HCT116 (cell line): ENCODE data around the gene SPIB.

Experiments
- CBX3 ChIP-seq: IDR thresholded peaks from 2 replicates; pipeline ENCODE4 v1.6.1; 2012; ENCODE audit warnings: low read depth
- CTCF ChIP-seq, 3 experiments: fragments of 200-600 bp in 1 of 3; sonication (generic) in 1 of 3; IDR thresholded peaks in 2 of 3; conservative IDR thresholded peaks in 1 of 3; 2 replicates each; pipeline ENCODE4 v1.5.1; 2012 to 2017; ENCODE audit warnings: low read depth in 2 of 3, low read length in 2 of 3, antibody characterized with exemption in 1 of 3, borderline replicate concordance in 1 of 3, control low read depth in 1 of 3, mild to moderate bottlenecking in 1 of 3, mixed read lengths in 1 of 3, mixed run types in 1 of 3, moderate library complexity in 1 of 3; ENCODE audit not compliant: insufficient read depth in 1 of 3
- EZH2 ChIP-seq: fragments of 200-600 bp; sonication (generic); IDR thresholded peaks from 2 replicates; pipeline ENCODE4 v1.6.1; 2017; ENCODE audit warnings: antibody characterized with exemption, mixed run types
- EZH2phosphoT487 ChIP-seq: fragments of 200-600 bp; IDR thresholded peaks from 2 replicates; pipeline ENCODE4 v1.6.1; 2018; ENCODE audit warnings: antibody characterized with exemption, borderline replicate concordance
- POLR2A ChIP-seq: IDR thresholded peaks from 2 replicates; pipeline ENCODE4 v1.7.0; 2011; ENCODE audit warnings: borderline replicate concordance; ENCODE audit not compliant: insufficient read depth, insufficient read length; ENCODE audit errors: extremely low read depth
- POLR2AphosphoS5 ChIP-seq: IDR thresholded peaks from 2 replicates; pipeline ENCODE4 v1.6.1; 2011; ENCODE audit warnings: mild to moderate bottlenecking, low read depth, low read length, moderate library complexity
- REST ChIP-seq: IDR thresholded peaks from 2 replicates; pipeline ENCODE4 v1.6.1; 2012; ENCODE audit warnings: low read depth
- SP1 ChIP-seq: IDR thresholded peaks from 2 replicates; pipeline ENCODE4 v1.6.1; 2012; ENCODE audit warnings: low read depth
- ZFX ChIP-seq: fragments of 450-650 bp; IDR thresholded peaks from 2 replicates; pipeline ENCODE4 v1.6.1; 2017
- ZNF274 ChIP-seq: fragments of 200-500 bp; sonication (Bioruptor generic); IDR thresholded peaks from 2 replicates; pipeline ENCODE4 v1.6.1; 2014; ENCODE audit warnings: mild to moderate bottlenecking, low read depth, low read length, inconsistent platforms

GRCh38 chr19:50468818-50469217 lies 50.1 kb downstream of the SPIB start:
- no peak for TF ChIP-seq POLR2A
- no peak for TF ChIP-seq EZH2
- no peak for TF ChIP-seq POLR2AphosphoS5
- TF ChIP-seq CBX3 = no peak
- TF ChIP-seq EZH2phosphoT487 = no peak
- TF ChIP-seq SP1 = no peak
- TF ChIP-seq CTCF (IDR thresholded peaks at IDR 0.05 in 2 of 3, conservative IDR thresholded peaks at IDR 0.05 in 1 of 3; ENCODE audit: borderline replicate concordance in 1 of 3, insufficient read depth in 1 of 3, low read depth in 2 of 3, low read length in 2 of 3) = no peak
- TF ChIP-seq ZFX = no peak
- TF ChIP-seq ZNF274 = no peak
- TF ChIP-seq REST = no peak
